Bronchus fibroblast of lung (primary cell): ENCODE measurements around the gene C1QL2. TPM values are rescaled to one million over a fixed set of nuclear protein-coding genes. Genes with fewer than 3 reads are reported as not detected.

Source experiments
- total RNA-seq: library from RNA; depleted of rRNA; stranded (reverse); fragments of >200 nt; gene quantifications from 2 replicates; pipeline ENCODE4 v1.2.3, GENCODE V29; 2015

C1QL2 gene
- not detected in 2 replicates for total RNA-seq

DNA sequence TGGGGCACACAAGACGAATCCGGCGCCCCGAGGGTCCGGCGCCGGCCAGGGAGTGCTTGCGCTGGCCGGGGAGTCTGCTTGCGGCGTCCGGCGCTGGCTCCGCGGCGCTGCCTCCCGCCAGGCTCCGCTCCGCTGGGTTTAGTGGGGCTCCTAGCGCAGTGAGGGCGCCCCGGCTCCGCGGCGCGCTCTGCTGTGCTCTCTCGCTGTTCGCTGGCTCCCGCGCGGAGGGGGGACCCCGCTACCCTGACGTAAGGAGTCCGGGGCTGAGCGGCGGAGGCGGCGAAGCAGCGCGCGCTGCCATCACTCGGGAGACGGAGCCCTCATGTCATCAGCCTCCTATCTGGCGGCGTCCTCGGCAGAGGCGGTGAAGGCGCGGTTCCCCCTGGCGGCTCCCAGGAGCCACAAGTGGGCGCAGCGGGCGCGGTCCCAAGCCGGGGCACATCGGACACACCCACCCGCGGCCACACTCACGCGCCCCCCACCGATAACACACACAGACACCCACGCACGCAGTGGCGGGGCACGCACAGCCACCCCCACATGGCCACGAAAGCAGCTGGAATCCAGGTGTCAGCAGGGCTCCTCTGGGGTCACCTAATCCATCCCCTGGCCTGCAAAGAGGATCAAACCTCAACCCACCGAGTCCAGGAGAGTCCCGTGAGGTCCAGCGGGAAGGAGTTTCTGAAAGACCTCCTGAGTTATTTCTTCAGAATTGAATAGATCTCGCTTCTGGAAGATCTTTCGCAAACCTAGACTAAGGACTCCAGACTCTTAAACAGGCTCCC is at the start of gene C1QL2:
TSS of gene C1QL2 (minus strand) at position 189 of the 785 bp plus-strand sequence. CDS start 482 bp downstream, outside the sequence.

Other genes with a start within 250 kb of the C1QL2 start
- not detected in 2 replicates for gene MARCO, start 216.6 kb downstream of the C1QL2 start, total RNA-seq
- gene STEAP3, start 65.1 kb upstream of the C1QL2 start, total RNA-seq, result 30.8 and 31.2 TPM in 2 replicates
- gene C2orf76, start 208.1 kb upstream of the C1QL2 start, total RNA-seq, result 10.9 and 11.4 TPM in 2 replicates
- 368 and 402 TPM in 2 replicates for gene DBI, start 208.2 kb upstream of the C1QL2 start, total RNA-seq